HepG2 (cell line): ENCODE results near the gene MRPL34. TPM values are rescaled to one million over a fixed set of nuclear protein-coding genes. Genes with fewer than 3 reads are reported as not detected.

Experiments
- AHDC1 ChIP-seq: sonication (generic); formaldehyde crosslinking; IDR thresholded peaks from 2 replicates; pipeline ENCODE4 v1.5.1; 2020; ENCODE audit warnings: mild to moderate bottlenecking, missing genetic modification reagents, borderline replicate concordance
- CREM ChIP-seq, 2 experiments: sonication (generic) in 1 of 2; formaldehyde crosslinking in 1 of 2; IDR thresholded peaks; 2 replicates each; pipeline versions ENCODE4 v1.4.0 to v1.6.1; 2016 to 2020; ENCODE audit warnings: antibody characterized with exemption in 1 of 2, mild to moderate bottlenecking in 1 of 2, missing genetic modification reagents in 1 of 2
- E2F2 ChIP-seq: sonication (generic); formaldehyde crosslinking; IDR thresholded peaks from 2 replicates; pipeline ENCODE4 v1.4.0; 2020; ENCODE audit warnings: missing genetic modification reagents, borderline replicate concordance
- ELK4 ChIP-seq: sonication (generic); formaldehyde crosslinking; IDR thresholded peaks from 2 replicates; pipeline ENCODE4 v1.9.0; 2021; ENCODE audit warnings: missing genetic modification reagents, borderline replicate concordance
- HNRNPH1 ChIP-seq: fragments of 200-400 bp; formaldehyde crosslinking; optimal IDR thresholded peaks from 2 replicates; pipeline ENCODE3; 2017; ENCODE audit warnings: mild to moderate bottlenecking, low read depth, low read length
- MAFF ChIP-seq: IDR thresholded peaks from 2 replicates; pipeline ENCODE4 v1.6.1; 2011; ENCODE audit warnings: low read depth, low read length, improper control_type of control experiment
- NFKBIZ ChIP-seq: IDR thresholded peaks from 2 replicates; pipeline ENCODE4 v1.6.1; 2018; ENCODE audit warnings: missing genetic modification reagents, missing compliant biosample characterization
- ZMYM3 ChIP-seq: sonication (generic); formaldehyde crosslinking; IDR thresholded peaks from 2 replicates; pipeline ENCODE4 v1.5.1; 2020; ENCODE audit warnings: mild to moderate bottlenecking, missing genetic modification reagents
- ZNF136 ChIP-seq: sonication (generic); formaldehyde crosslinking; IDR thresholded peaks from 2 replicates; pipeline ENCODE4 v1.8.1; 2022; ENCODE audit warnings: low read depth, mild to moderate bottlenecking, moderate library complexity, missing genetic modification reagents
- ZNF318 ChIP-seq: sonication (generic); formaldehyde crosslinking; IDR thresholded peaks from 2 replicates; pipeline ENCODE4 v1.4.0; 2020; ENCODE audit warnings: mild to moderate bottlenecking, missing genetic modification reagents
- ZNF367 ChIP-seq: sonication (generic); formaldehyde crosslinking; IDR thresholded peaks from 2 replicates; pipeline ENCODE4 v1.4.0; 2020; ENCODE audit warnings: missing genetic modification reagents, borderline replicate concordance
- polyA plus RNA-seq, 8 experiments: library from polyadenylated mRNA; depleted of rRNA in 3 of 8; stranded (reverse) in 7 of 8; unstranded in 1 of 8; fragments of >200 nt; fragmentation: Illumina TruSeq in 4 of 8; extraction: Trizol in 4 of 8; gene quantifications; 2 replicates each; pipeline versions ENCODE4 v1.2.1 to v1.2.3, GENCODE V29; 2011 to 2016; ENCODE audit warnings: low read depth in 4 of 8, missing spikeins in 1 of 8, mixed read lengths in 1 of 8; ENCODE audit not compliant: insufficient read depth in 1 of 8
- total RNA-seq, 5 experiments: library from RNA; depleted of rRNA; stranded (reverse); fragments of >200 nt; fragmentation: Illumina TruSeq; extraction: Trizol; gene quantifications; 2 replicates each; pipeline ENCODE4 v1.2.3, GENCODE V29; 2016; ENCODE audit warnings: low read depth in 1 of 5

The MRPL34 gene
- total and polyA plus RNA-seq, 2 of the 13 experiments (the other 11 are each of a cell fraction or from before 2014, with no cell fraction given) = 74.0 to 77.3 TPM

GRCh38 chr19:17266975-17267788, 38.5 kb upstream of the MRPL34 start, which contains the start of gene BABAM1 (continued):
- TF ChIP-seq ZNF318 (CRISPR knock-in tag) (no peak), ZNF136 (CRISPR knock-in tag) (no peak), CREM (IDR thresholded peaks at IDR 0.05) (peak; percentile 96), CREM (CRISPR knock-in tag; IDR thresholded peaks at IDR 0.05) (no peak), ZMYM3 (CRISPR knock-in tag) (no peak), HNRNPH1 (no peak), NFKBIZ (CRISPR knock-in tag) (no peak), AHDC1 (no peak), MAFF (no peak), ELK4 (CRISPR knock-in tag) (no peak), E2F2 (CRISPR knock-in tag) (no peak), ZNF367 (CRISPR knock-in tag) (no peak)
